GM23248 (cell line): ENCODE results near the gene APOE.

ENCODE experiments used
- EZH2 ChIP-seq: fragments of 200-600 bp; sonication (generic); IDR thresholded peaks from 2 replicates; pipeline ENCODE4 v1.6.1; 2018; ENCODE audit warnings: antibody characterized with exemption, mild to moderate bottlenecking; ENCODE audit not compliant: insufficient read depth, poor library complexity, severe bottlenecking
- EZH2phosphoT487 ChIP-seq: fragments of 200-600 bp; sonication (generic); IDR thresholded peaks from 2 replicates; pipeline ENCODE4 v1.6.1; 2018; ENCODE audit warnings: antibody characterized with exemption, moderate library complexity, mild to moderate bottlenecking, low read depth; ENCODE audit not compliant: insufficient read depth

DNA sequence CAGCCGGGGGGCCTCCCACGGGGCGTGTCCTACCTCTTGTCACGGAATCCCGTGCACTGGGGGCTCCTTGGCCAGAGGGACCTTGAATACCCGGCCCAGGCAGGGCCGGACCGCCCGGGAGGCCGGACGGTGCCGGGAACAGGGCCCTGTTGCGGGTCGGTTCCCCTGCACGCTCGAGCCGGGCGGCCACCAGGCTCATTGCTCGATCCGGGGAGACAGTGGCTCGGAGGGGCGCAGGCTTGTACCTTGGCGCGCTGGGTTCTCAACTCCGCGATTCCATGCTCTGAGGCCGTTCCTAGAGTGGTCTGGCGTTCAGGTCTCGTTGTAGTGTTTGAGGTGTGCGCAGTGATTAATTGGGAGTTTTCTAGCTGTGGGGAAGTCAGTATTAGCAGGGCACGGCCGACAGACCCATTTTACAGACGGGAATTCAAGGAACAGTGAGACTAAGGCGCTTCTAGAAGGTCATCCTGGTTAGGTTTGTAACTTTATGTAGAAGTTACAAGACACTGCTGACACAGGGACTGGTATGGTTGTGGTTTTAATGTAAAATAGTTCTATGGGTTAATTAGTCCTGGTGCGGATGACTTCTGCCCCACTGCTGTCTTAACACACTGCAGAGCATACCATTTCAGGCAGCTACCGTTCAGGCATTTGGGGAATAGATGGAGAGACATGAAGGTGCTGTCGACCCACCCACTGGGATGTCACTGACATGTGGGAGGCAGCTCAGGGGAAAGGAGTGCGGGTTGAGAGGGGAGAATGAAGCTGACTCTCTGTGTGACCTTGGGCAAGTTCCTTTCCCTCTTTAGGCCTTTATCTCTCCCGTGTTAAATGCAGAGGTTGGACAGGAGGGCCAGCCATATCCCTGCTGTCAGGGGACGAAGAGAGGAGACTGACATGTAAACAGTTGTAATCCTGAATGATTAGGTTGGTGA, 50.2 kb downstream of the APOE start:
- TF ChIP-seq EZH2 = no peak
- no peak for TF ChIP-seq EZH2phosphoT487
